ENCODE data around the gene PCDH20. TPM values are rescaled to one million over a fixed set of nuclear protein-coding genes. Genes with fewer than 3 reads are reported as not detected.

The PCDH20 gene
- total RNA-seq, 1 donor from 2014 or later, result 0.16 TPM

GRCh38 chr13:61432029-61432428, 16.4 kb upstream of the PCDH20 start:
- Histone ChIP-seq H3K9ac (ENCODE audit: low read length) (no peak overlapping the region), H2AFZ (ENCODE audit: low read depth, low read length) (no peak overlapping the region), H4K20me1 (ENCODE audit: insufficient read depth, low read length) (no peaks in the 10 kb centered on the region), H3K27ac (ENCODE audit: low read depth, low read length) (no peak overlapping the region), H3K4me2 (ENCODE audit: low read length) (no peak overlapping the region), H3K79me2 (ENCODE audit: insufficient read depth, low read length) (no peaks in the 10 kb centered on the region), H3K9me3 (ENCODE audit: insufficient read depth, low read depth, low read length) (no peaks in the 10 kb centered on the region), H3K4me1 (ENCODE audit: insufficient read depth, low read length) (no peaks in the 10 kb centered on the region), H3K4me3 (ENCODE audit: insufficient read depth, low read depth, low read length) (no peak overlapping the region), H3K36me3 (ENCODE audit: insufficient read depth, low read length) (no peaks in the 10 kb centered on the region), H3K27me3 (ENCODE audit: insufficient read depth, low read length) (no peaks in the 10 kb centered on the region)
- no peaks in the 10 kb centered on the region for H3K4me1 Mint-ChIP-seq (ENCODE audit: low read depth, unreplicated experiment)
- no peaks in the 10 kb centered on the region for H3K36me3 Mint-ChIP-seq (ENCODE audit: low read depth, unreplicated experiment)
- TF ChIP-seq CTCF (IDR thresholded peaks at IDR 0.05; ENCODE audit: insufficient read depth, low read depth, low read length) (no peak), EZH2 (IDR thresholded peaks at IDR 0.05; ENCODE audit: insufficient read depth, low read length) (no peak)
- H3K27me3 Mint-ChIP-seq (ENCODE audit: low read depth, unreplicated experiment), result no peaks in the 10 kb centered on the region
- no peak for DNase-seq (ENCODE audit: low read depth)
- no peak overlapping the region for H3K27ac Mint-ChIP-seq (ENCODE audit: unreplicated experiment)
- H3K9me3 Mint-ChIP-seq (ENCODE audit: unreplicated experiment), result no peaks in the 10 kb centered on the region
- FAIRE-seq, result no peak
- H3K4me3 Mint-ChIP-seq (ENCODE audit: unreplicated experiment), result no peak overlapping the region

- H3K27me3 Mint-ChIP-seq (ENCODE audit: low read depth, unreplicated experiment), result no peaks in the 10 kb centered on the region
Measured at GRCh38 chr13:61423915-61424314, 8.3 kb upstream of the PCDH20 start.

More at GRCh38 chr13:61423915-61424314, 8.3 kb upstream of the PCDH20 start:
- Histone ChIP-seq H3K27ac (ENCODE audit: low read depth, low read length) (no peak overlapping the region), H3K36me3 (ENCODE audit: insufficient read depth, low read length) (no peaks in the 10 kb centered on the region), H4K20me1 (ENCODE audit: insufficient read depth, low read length) (no peaks in the 10 kb centered on the region), H3K9me3 (ENCODE audit: insufficient read depth, low read depth, low read length) (no peaks in the 10 kb centered on the region), H2AFZ (ENCODE audit: low read depth, low read length) (no peak overlapping the region), H3K4me2 (ENCODE audit: low read length) (no peak overlapping the region), H3K27me3 (ENCODE audit: insufficient read depth, low read length) (no peaks in the 10 kb centered on the region), H3K79me2 (ENCODE audit: insufficient read depth, low read length) (no peaks in the 10 kb centered on the region), H3K4me1 (ENCODE audit: insufficient read depth, low read length) (no peaks in the 10 kb centered on the region), H3K4me3 (ENCODE audit: insufficient read depth, low read depth, low read length) (no peak overlapping the region), H3K9ac (ENCODE audit: low read length) (no peak overlapping the region)
- Mint-ChIP-seq H3K4me3 (ENCODE audit: unreplicated experiment) (no peak overlapping the region), H3K36me3 (ENCODE audit: low read depth, unreplicated experiment) (no peaks in the 10 kb centered on the region), H3K27ac (ENCODE audit: unreplicated experiment) (no peak overlapping the region), H3K9me3 (ENCODE audit: unreplicated experiment) (no peaks in the 10 kb centered on the region), H3K4me1 (ENCODE audit: low read depth, unreplicated experiment) (peaks cover 3% of the 10 kb centered on the region)
- no peak for FAIRE-seq
- TF ChIP-seq EZH2 (IDR thresholded peaks at IDR 0.05; ENCODE audit: insufficient read depth, low read length) (no peak), CTCF (IDR thresholded peaks at IDR 0.05; ENCODE audit: insufficient read depth, low read depth, low read length) (no peak)
- DNase-seq (ENCODE audit: low read depth), result no peak
